KG1 (cell line): Measurements from ENCODE around the gene GSTT2.
"Not testable (repeated sequence)": the region's sequence is repeated elsewhere in the genome, so short reads cannot be mapped to it uniquely, and the experiment has no call there.

Experiments
- DNase-seq: peaks from one replicate; lab custom pipeline; 2025; lab: John Stamatoyannopoulos, UW

GSTT2 gene

GRCh38 chr22:23979557-23980240 lies at the start of gene GSTT2:
Gene GSTT2 (plus strand): TSS chr22:23980134.
- not testable (repeated sequence) for DNase-seq

GRCh38 chr22:23938328-23939016 lies 41.5 kb upstream of the GSTT2 start:
- DNase-seq, result no peak

GRCh38 chr22:23939017-23939357 lies 40.9 kb upstream of the GSTT2 start:
- DNase-seq, result no peak

- not testable (repeated sequence) for DNase-seq
Observed at GRCh38 chr22:23940166-23940565, 39.8 kb upstream of the GSTT2 start.

- DNase-seq, result not testable (repeated sequence)
Observed at GRCh38 chr22:23947391-23947790, 32.5 kb upstream of the GSTT2 start.

GRCh38 chr22:23949764-23950163 lies 30.2 kb upstream of the GSTT2 start:
- not testable (repeated sequence) for DNase-seq

- DNase-seq, result not testable (repeated sequence)
Observed at GRCh38 chr22:23951383-23951782, 28.6 kb upstream of the GSTT2 start.

- not testable (repeated sequence) for DNase-seq
Observed at GRCh38 chr22:23952794-23953405, 27.0 kb upstream of the GSTT2 start.

- DNase-seq, result not testable (repeated sequence)
Observed at GRCh38 chr22:23953485-23953884, 26.4 kb upstream of the GSTT2 start.

GRCh38 chr22:23954193-23954990 lies 25.5 kb upstream of the GSTT2 start:
- DNase-seq, result not testable (repeated sequence)

GRCh38 chr22:23954991-23955305 lies 25.0 kb upstream of the GSTT2 start:
- not testable (repeated sequence) for DNase-seq

- not testable (repeated sequence) for DNase-seq
Observed at GRCh38 chr22:23955886-23956285, 24.0 kb upstream of the GSTT2 start.

- DNase-seq, result peak; percentile 92
Observed at GRCh38 chr22:23956301-23956900, 23.5 kb upstream of the GSTT2 start.

- DNase-seq, result not testable (repeated sequence)
Observed at GRCh38 chr22:23961084-23961771, 18.7 kb upstream of the GSTT2 start, which contains the start of gene GSTT2B. Gene GSTT2B (minus strand): TSS chr22:23961195. CDS start chr22:23961131, 64 bp downstream.

- not testable (repeated sequence) for DNase-seq
Observed at GRCh38 chr22:23966094-23966493, 13.8 kb upstream of the GSTT2 start.

GRCh38 chr22:23966568-23966967 lies 13.4 kb upstream of the GSTT2 start, which contains the start of gene DDTL:
Gene DDTL (plus strand): TSS chr22:23966888. CDS start chr22:23966915, 27 bp downstream.
- DNase-seq, result not testable (repeated sequence)

GRCh38 chr22:23969071-23969470 lies 10.9 kb upstream of the GSTT2 start:
- no peak for DNase-seq

- no peak for DNase-seq
Observed at GRCh38 chr22:23970201-23970641, 9.7 kb upstream of the GSTT2 start.

GRCh38 chr22:23970816-23971486 lies 9.0 kb upstream of the GSTT2 start:
- DNase-seq, result no peak

- DNase-seq, result not testable (repeated sequence)
Observed at GRCh38 chr22:23971927-23972326, 8.0 kb upstream of the GSTT2 start.
